ENCODE measurements around the gene AKAP8. TPM values are rescaled to one million over a fixed set of nuclear protein-coding genes. Genes with fewer than 3 reads are reported as not detected.

AKAP8 gene
- total RNA-seq, 1 experiment from 2014 or later, result 28.1 TPM

DNA sequence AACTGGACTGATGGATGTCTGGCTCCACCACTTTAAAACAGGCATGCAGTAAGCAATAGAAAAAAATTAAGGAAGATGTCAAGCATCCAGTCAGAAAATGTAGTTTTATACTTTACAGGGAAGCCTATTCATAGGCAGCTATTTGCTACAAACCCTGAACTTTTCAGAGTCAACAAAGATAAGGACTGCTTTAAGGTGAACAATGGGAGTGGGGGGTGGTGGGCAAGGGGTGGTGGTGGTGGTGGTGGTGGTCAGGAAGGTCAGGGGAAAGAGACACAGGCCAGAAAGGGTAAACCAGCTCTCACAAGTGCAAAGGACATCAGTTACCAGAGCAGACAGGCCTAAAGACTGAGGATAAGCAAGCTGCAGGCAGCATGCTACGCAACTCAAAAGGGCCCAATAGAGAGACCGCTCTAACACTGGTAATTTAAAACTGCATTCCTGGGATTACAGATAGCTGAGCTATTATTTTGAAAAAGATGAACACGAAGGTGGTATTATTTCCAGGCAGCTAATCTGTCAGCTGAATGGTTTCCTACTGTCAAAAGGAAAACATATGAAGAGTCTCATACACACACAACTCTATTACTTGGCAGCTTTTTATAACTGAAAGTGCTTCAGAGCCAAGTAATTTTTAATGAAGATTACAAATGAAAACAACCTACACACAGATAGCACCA, 62.1 kb downstream of the AKAP8 start:
- DNase-seq, result no peak
- Histone ChIP-seq H3K9me3 (replicated peaks) (no peaks in the 10 kb centered on the region), H3K4me3 (no peak overlapping the region), H3K4me1 (peaks cover 17% of the 10 kb centered on the region), H3K27ac (no peak overlapping the region), H3K27me3 (no peaks in the 10 kb centered on the region), H3K36me3 (peaks cover 8% of the 10 kb centered on the region; the same call in 1 of the 2 replicates)

DNA sequence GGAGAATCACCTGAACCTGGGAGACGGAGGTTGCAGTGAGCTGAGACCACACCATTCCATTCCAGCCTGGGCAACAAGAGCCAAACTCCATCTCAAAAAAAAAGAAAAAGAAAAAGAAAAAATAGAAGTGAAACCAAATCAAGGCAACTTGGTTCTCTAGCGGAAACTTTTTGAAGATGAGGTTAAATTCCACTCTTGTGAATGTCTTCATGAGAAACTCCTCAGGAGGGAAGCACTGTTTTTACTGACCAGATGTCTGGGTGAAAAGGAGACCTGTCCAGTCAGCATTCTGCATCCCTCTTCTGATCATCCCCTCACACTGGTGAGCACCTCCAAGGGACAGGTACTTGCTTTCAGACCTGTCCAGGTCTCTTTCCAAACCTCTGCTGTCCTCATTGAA, 63.1 kb downstream of the AKAP8 start:
- H3K36me3 ChIP-seq, result peaks cover 8% of the 10 kb centered on the region; the same call in 1 of the 2 replicates
- H3K27ac ChIP-seq, result no peak overlapping the region
- H3K4me3 ChIP-seq, result no peak overlapping the region
- H3K4me1 ChIP-seq, result peaks cover 15% of the 10 kb centered on the region
- DNase-seq, result no peak
- H3K9me3 ChIP-seq (replicated peaks), result no peaks in the 10 kb centered on the region
- no peaks in the 10 kb centered on the region for H3K27me3 ChIP-seq

DNA sequence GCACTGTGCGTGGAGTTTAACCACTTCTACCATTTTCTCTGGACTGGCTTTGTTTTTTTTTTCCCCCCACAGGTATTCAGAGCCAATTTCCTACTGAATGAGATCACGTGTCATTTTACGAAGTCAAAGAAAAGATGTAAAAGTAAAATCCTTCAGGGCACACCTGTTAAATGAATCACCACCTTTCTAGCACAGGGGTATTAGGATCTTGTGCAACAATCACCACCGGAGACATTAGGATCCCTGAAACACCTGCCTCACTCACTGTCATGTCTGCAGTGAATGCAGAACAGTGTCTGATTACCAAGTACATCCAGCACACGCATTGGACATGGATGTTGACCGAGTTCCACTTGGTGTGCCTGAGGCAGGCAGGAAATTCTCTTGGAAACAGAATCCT, 64.5 kb downstream of the AKAP8 start:
- Histone ChIP-seq H3K27me3 (no peaks in the 10 kb centered on the region), H3K4me1 (peaks cover 12% of the 10 kb centered on the region; the same call in 1 of the 2 replicates), H3K36me3 (peaks cover 8% of the 10 kb centered on the region; the same call in 1 of the 2 replicates), H3K27ac (no peak overlapping the region), H3K9me3 (replicated peaks) (no peaks in the 10 kb centered on the region), H3K4me3 (no peak overlapping the region)
- DNase-seq, result no peak

DNA sequence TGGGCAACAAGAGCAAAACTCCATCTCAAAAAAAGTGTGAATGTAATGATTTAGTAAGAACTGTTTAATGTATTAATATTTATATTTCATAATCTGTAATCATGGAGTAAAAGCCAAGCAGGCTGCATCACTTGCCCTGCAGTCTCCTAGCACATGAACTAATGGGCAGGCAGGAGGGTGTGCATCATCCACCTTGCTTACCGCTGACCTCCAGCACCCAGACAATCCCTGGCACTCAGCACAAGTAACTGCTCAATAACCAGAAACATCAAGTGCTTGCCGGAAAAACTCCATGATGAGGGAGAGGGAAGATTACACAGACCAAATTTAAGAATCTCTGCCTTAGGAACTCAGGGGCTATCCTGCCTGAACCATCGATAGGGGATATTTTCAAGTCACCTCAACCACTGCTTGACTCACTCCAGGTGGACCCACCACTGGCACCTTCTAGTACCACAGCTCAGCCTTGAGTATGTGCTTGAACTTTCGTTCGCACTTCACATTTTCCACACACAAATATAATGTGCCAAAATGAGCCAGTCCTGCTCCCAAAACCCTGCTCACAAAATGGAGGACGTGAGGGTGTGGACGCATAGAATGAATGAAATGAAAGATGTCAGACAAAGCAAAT, 65.8 kb downstream of the AKAP8 start:
- Histone ChIP-seq H3K9me3 (replicated peaks) (no peaks in the 10 kb centered on the region), H3K36me3 (peaks cover 8% of the 10 kb centered on the region; the same call in 1 of the 2 replicates), H3K4me3 (no peak overlapping the region), H3K4me1 (peaks cover 20% of the 10 kb centered on the region), H3K27ac (no peak overlapping the region), H3K27me3 (no peaks in the 10 kb centered on the region)
- DNase-seq, result no peak

DNA sequence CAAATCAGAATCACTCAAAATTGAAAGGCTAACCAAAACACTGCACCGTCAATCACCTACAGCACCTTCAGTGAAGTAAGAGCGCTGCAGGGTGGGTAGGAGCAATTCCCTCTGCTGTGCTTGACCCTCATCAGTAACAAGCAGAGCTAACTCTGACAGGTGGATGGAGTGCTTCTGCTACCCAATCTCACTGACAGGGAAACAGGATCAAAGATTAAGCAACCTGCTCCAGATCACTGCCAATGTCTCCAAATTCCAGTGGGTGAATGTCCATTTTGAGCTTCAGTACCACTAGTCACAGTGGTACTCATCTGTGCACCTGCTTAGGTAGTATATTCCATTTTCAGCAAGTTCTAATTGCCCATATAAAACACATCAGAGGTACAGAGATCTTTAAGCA, 72.4 kb downstream of the AKAP8 start:
- DNase-seq, result no peak
- Histone ChIP-seq H3K36me3 (peaks cover 11% of the 10 kb centered on the region; the same call in 1 of the 2 replicates), H3K4me3 (no peak overlapping the region), H3K27me3 (no peaks in the 10 kb centered on the region), H3K27ac (no peak overlapping the region), H3K9me3 (replicated peaks) (peaks cover 6% of the 10 kb centered on the region; the same call in 1 of the 2 replicates), H3K4me1 (peaks cover 8% of the 10 kb centered on the region)

DNA sequence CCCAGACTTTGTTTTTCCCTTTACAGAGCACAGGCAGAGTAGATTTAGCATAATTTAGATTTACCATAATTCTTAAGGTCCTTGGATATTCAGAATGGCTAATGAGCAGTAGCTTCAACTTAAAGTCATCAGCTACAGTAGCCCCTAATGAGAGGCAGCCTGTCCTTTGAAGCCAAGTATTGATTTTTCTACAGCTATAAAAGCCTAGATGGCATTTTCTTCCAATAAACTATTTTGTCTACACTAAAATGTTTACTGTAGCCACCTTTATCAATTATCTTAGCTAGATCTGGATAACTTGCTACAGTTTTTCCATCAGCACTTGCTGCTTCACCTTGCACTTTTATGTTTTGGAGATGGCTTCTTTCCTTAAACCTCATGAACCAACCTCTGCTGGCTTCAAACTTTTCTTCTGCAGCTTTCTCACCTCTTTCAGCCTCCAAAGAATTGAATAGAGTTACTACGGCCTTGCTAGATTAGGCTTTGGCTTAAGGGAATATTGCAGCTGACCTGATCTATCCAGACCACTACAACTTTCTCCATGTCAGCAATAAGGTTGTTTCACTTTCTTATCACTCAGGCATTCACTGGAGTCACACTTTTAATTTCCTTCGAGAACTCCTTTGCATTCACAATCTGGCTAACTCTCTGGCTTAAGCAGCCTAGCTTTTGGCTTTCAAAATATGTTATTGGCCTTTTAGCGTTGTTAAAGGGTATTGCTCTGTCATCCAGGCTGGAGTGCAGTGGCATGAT, 73.8 kb downstream of the AKAP8 start:
- Histone ChIP-seq H3K27me3 (no peaks in the 10 kb centered on the region), H3K27ac (no peak overlapping the region), H3K9me3 (replicated peaks) (peaks cover 6% of the 10 kb centered on the region; the same call in 1 of the 2 replicates)

DNA sequence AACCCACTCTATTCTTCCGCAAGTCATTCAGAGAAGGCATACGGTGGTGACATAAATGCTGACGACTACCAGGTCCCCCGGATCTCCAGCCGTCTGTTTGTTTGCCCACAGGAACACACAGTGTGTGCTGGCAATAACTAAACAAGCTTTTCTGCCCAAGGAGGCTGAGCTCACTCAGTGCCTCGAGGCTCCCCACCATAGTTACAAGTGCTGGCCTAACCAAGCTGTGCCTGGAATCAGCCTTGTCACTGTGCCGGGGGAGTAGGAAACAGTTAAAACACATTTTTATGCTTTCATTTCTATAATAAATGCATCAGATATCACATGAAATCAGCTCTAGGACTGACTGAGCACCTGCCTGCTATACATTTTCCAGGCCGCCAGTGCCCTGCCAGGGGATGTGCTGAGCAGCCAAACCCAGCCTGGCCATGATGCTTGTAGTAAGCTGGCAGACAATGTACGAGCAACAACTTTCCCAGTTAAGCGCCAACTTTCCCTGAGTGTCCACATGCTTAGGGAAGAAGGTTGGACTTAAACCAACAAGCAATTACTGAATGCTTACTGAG, 75.4 kb downstream of the AKAP8 start:
- H3K27ac ChIP-seq, result no peak overlapping the region
- H3K36me3 ChIP-seq, result peaks cover 11% of the 10 kb centered on the region; the same call in 1 of the 2 replicates
- no peak for DNase-seq
- H3K4me3 ChIP-seq, result no peak overlapping the region
- peaks cover 6% of the 10 kb centered on the region; the same call in 1 of the 2 replicates for H3K9me3 ChIP-seq (replicated peaks)
- no peaks in the 10 kb centered on the region for H3K27me3 ChIP-seq
- peaks cover 6% of the 10 kb centered on the region; the same call in 1 of the 2 replicates for H3K4me1 ChIP-seq

More for the DNA sequence above, 73.8 kb downstream of the AKAP8 start:
- Histone ChIP-seq H3K4me3 (no peak overlapping the region), H3K36me3 (peaks cover 11% of the 10 kb centered on the region; the same call in 1 of the 2 replicates), H3K4me1 (peaks cover 8% of the 10 kb centered on the region)
- no peak for DNase-seq

Other genes with a start within 250 kb of the AKAP8 start
- 43.7 and 48.2 TPM in 2 replicates for gene NOTCH3, start 178.8 kb downstream of the AKAP8 start, total RNA-seq (2014; rRNA removed; shearing (Covaris generic))
- gene EPHX3, start 147.3 kb downstream of the AKAP8 start, total RNA-seq (2014; rRNA removed; shearing (Covaris generic)), result 0.18 TPM in 1 of 2 replicates, not detected in the other
- 48.6 and 50.4 TPM in 2 replicates for gene BRD4, start 47.2 kb downstream of the AKAP8 start, total RNA-seq (2014; rRNA removed; shearing (Covaris generic))
- gene AKAP8L, start 39.2 kb upstream of the AKAP8 start, total RNA-seq (2014; rRNA removed; shearing (Covaris generic)), result 86.0 and 111 TPM in 2 replicates
- 23.0 and 23.8 TPM in 2 replicates for gene WIZ, start 70.2 kb upstream of the AKAP8 start, total RNA-seq (2014; rRNA removed; shearing (Covaris generic))
- gene RASAL3, start 84.8 kb upstream of the AKAP8 start, total RNA-seq (2014; rRNA removed; shearing (Covaris generic)), result 0.12 TPM in 1 of 2 replicates, not detected in the other
- not detected in 2 replicates for gene PGLYRP2, start 99.7 kb upstream of the AKAP8 start, total RNA-seq (2014; rRNA removed; shearing (Covaris generic))
- gene CYP4F22, start 128.7 kb upstream of the AKAP8 start, total RNA-seq (2014; rRNA removed; shearing (Covaris generic)), result not detected in 2 replicates
- gene CYP4F8, start 235.4 kb upstream of the AKAP8 start, total RNA-seq (2014; rRNA removed; shearing (Covaris generic)), result not detected in 2 replicates

Data from SJCRH30 (cell line).